HG03442 (cell line): ENCODE results near the gene KIF1A.
"Not testable (repeated sequence)": the region's sequence is repeated elsewhere in the genome, so short reads cannot be mapped to it uniquely, and the experiment has no call there.

Experiments
- ATAC-seq: cut with Tn5 transposase; IDR thresholded peaks from one replicate; pipeline ENCODE4 v1.9.1; 2021; ENCODE audit warnings: mild to moderate bottlenecking, moderate library complexity; ENCODE audit not compliant: unreplicated experiment

Gene KIF1A

GRCh38 chr2:240789501-240790369 is 30.3 kb downstream of the KIF1A start:
- ATAC-seq = no peak

GRCh38 chr2:240789051-240789453 is 31.0 kb downstream of the KIF1A start:
- ATAC-seq = no peak

GRCh38 chr2:240788482-240788881 is 31.5 kb downstream of the KIF1A start:
- ATAC-seq = no peak

- no peak for ATAC-seq
Measured at GRCh38 chr2:240787521-240788472, 32.2 kb downstream of the KIF1A start.

GRCh38 chr2:240786871-240787311 is 33.1 kb downstream of the KIF1A start:
- ATAC-seq = no peak

GRCh38 chr2:240786355-240786841 is 33.6 kb downstream of the KIF1A start:
- no peak for ATAC-seq

- ATAC-seq = no peak
Measured at GRCh38 chr2:240785424-240786335, 34.3 kb downstream of the KIF1A start.

- ATAC-seq = no peak
Measured at GRCh38 chr2:240784629-240785423, 35.2 kb downstream of the KIF1A start.

GRCh38 chr2:240783819-240784621 is 36.0 kb downstream of the KIF1A start:
- ATAC-seq = no peak

GRCh38 chr2:240782886-240783818 is 36.9 kb downstream of the KIF1A start:
- no peak for ATAC-seq

GRCh38 chr2:240782221-240782885 is 37.7 kb downstream of the KIF1A start:
- ATAC-seq = no peak

GRCh38 chr2:240781471-240782220 is 38.4 kb downstream of the KIF1A start:
- no peak for ATAC-seq

- ATAC-seq = no peak
Measured at GRCh38 chr2:240780023-240780700, 39.9 kb downstream of the KIF1A start.

- not testable (repeated sequence) for ATAC-seq
Measured at GRCh38 chr2:240779250-240779832, 40.7 kb downstream of the KIF1A start.

GRCh38 chr2:240778426-240778825 is 41.6 kb downstream of the KIF1A start:
- ATAC-seq = no peak
